Activated naive CD4-positive, alpha-beta T cell treated with Interleukin-2 at 50 U/mL for 16 hours (primary cell): ENCODE results near the gene NEK1.
A peak's percentile ranks its signal among the peaks of the same experiment; 100 is the strongest.
"Not testable (repeated sequence)": the region's sequence is repeated elsewhere in the genome, so short reads cannot be mapped to it uniquely, and the experiment has no call there.

Source experiments
- DNase-seq: peaks from one replicate; pipeline ENCODE4 v3.0.0-alpha.2; 2020

The NEK1 gene

DNA sequence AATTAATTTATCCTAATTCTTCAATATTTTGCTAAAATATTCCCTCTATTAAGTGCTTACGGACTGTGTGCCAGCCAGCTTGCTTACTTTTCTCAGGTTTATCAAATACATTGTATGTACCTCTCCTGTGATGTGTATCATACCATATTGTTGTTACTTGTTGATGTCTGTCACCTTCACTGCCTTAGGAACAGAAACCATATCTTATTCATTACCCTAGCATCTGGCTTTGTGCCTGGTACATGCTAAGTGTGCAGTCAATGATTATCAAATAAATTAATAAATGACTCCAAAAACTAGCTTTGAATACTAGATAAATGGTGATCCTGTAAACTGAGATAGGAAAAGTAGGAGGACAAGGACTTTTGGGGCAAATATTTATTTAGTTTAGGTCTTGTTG, 14.9 kb upstream of the NEK1 start:
- no peak for DNase-seq

DNA sequence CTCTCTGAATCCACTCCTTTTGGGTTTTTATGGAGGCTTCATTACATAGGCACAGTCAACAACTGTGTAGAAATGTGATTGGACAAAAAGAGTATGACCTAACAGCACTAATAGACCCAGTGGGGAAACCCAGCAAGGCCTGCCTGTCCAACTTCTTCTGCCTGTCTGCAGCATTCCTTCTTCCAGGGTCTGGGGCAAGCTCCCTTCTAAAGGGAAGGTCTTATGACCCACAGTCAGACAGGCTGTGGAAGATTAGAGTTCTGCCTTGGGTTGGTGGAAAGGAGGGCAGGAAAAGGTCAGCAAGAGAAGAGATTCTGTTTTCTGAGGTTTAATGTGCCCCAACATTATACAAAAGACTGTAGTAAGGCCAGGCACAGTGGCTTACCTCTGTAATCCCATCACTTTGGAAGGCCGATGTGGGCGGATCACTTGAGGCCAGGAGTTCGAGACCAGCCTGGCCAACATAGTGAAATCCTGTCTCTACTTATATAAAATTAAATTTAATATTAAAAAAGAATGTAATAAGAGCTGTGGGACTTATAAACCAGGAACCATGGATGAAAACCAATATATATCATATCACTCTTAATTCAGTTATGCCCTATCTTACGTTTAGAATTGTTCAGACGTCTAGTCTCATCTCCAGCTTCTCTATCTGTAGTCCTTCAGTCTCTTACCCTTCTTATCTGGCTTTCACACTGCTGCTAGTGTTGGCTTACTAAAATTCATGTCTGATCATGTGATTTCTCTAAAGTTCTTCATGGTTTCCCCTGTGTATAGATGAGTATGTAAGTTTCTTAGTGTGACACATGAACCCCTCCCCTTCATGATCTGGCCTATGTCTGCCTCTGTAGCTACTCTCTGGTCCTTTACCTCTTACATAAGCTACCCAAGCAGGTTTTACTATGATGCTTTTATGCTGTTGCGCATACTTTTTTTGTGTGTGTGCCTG, 14.2 kb upstream of the NEK1 start:
- DNase-seq = no peak

DNA sequence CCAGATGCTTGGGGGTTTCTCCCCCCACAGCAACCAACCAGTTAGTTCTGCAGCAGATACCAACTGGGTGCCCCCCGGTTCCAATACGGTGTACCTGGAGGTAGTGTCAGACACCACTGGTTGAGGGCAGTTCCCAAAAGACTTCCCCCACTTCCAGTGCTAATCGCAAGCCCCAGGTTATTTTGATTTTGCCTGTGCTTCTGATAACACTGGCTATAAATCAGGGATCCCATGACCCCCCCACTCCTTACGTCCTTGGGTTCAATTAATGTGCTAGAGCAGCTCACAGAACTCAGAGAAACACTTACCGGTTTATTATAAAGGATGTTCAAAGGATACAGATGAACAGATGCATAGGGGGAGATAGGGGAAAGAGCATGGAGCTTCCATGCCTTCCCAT, 13.5 kb upstream of the NEK1 start:
- no peak for DNase-seq

DNA sequence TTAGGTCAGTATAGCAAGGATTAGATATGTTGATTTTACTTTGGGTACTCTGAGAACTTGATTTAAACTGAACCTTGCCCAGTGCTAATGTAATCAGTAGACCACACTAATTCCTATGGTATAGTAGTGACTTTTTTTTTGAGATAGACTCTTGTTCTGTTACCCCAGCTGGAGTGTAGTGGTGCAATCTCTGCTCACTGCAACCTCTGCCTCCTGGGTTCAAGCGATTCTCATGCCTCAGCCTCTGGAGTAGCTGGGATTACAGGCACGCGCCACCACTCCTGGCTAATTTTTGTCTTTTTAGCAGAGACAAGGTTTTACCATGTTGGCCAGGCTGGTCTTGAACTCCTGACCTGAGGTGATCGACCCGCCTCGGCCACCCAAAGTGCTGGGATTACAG, 11.6 kb upstream of the NEK1 start:
- not testable (repeated sequence) for DNase-seq

DNA sequence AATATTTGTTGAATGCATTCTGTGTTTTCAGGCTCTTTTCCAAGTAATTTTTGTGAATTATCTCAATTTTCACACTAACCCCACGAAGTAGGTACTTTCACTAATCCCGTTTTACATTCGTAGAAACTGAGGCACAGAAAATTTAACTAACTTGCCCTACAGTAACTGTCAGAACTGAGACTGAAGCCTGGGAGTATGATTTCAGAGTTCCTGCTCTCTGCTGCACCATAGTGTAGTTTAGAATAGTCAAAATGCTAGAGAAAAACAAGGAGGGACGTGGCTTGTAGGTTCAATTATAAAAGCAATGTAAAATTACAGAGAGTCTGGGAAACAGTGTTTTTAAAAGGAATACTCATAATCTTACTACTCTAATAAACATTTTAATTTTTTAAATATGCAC, 10.2 kb upstream of the NEK1 start:
- DNase-seq = no peak

DNA sequence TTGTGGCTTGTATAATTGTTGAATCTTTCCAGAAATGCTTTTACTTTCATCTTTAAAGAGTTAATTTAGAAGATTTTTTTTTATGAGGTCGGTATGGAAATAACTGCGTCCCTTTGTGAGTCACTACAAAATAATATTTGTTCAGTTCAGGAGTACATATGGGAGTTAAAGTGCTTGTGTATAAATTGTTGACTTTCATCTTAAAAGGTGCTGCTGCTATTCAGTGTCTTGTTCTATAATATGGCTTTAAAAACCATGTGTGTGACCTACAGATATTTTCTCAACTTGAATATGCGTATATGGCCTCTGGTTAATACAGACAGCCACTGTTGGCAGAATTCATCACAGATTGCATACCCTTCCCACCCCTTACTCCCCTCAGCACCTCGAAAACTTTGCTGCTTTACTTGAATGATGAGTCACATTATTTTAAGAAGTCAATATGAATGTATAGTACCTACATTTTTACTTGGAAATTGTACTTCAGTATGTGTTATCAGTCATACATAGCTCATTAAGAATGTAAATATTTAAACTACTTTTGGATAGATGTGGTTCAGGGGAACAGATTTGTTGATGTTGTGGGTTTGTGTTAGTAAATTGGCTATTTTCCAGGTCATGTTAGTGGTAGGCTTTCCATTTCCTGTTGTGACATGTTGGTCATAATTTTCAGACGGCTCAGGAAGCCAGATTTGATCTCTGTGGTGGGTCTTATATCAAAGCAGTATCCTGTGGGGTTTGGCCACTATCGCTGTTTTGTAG, 9.5 kb upstream of the NEK1 start:
- peak; percentile 27 for DNase-seq

DNA sequence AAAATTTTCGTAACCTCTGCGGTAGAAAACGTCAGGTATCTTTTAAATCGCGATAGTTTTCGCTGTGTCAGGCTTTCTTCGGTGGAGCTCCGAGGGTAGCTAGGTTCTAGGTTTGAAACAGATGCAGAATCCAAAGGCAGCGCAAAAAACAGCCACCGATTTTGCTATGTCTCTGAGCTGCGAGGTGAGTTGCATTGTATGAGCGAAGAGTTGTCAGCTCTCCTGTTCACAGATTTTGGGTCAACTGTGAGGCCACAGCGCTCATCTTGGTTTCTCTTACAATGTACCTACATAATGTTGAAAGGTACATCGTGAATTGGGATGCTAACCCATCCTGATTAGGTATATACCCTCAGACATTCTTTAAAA, 8.5 kb upstream of the NEK1 start:
- DNase-seq = peak; percentile 24

DNA sequence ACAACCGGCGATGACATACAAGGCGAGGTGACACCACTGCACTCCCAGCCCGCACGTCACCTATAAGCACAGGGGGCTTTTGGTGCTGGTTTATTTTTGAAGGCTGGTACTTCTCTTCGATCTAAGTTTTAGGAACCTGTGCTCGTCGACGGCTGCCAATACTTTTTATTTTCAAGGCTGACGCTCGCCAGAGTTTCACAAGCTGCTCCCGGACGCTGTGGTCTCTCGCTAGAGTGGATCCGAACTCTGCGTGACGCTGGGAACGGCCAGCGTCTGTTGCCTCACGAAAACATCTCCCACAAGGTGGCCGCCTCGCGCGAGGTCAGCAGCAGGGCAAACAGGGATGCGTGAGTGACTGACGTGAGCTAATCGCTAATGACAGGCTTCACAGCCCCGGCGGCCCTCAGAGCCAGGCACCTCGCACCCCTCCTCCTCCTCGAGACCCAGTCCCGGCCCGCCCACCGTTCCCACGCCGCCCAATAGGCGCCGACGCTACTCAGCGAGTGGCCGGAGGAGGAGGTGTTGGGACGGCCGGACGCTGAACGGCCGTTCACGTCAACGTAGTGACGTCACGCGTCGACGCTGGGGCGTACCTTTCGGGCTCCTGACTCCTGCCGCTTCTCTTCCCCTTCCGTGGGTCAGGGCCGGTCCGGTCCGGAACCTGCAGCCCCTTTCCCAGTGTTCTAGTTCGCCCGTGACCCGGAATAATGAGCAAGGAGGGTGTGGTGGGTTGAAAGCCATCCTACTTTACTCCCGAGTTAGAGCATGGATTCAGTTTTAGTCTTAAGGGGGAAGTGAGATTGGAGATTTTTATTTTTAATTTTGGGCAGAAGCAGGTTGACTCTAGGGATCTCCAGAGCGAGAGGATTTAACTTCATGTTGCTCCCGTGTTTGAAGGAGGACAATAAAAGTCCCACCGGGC, 7.8 kb upstream of the NEK1 start, which contains the start of gene CLCN3:
Gene CLCN3 (plus strand): TSS at position 621 of the 922 bp plus-strand sequence. CDS start 15,351 bp downstream, outside the sequence.
- DNase-seq = peak; percentile 89

DNA sequence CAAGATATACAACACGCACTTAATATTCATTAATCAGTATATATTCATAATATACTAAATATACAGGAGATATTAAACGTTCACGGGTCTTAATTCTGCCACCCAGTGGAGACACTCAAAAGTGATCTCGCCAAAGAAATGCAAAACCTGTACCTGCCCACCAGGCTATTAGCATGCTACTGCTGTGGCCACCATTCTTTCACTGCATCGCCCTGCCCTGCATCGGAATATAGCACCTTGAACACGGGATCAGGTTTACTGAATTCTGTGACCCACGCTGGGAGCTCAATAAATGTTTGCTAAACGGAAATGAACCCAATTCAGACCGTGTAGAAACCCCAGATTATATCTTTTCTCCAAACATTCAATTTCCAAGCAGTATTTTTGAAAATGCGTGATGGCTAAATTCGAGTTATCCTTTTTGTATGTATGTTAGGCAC, 7.2 kb upstream of the NEK1 start:
- peak; percentile 52 for DNase-seq

DNA sequence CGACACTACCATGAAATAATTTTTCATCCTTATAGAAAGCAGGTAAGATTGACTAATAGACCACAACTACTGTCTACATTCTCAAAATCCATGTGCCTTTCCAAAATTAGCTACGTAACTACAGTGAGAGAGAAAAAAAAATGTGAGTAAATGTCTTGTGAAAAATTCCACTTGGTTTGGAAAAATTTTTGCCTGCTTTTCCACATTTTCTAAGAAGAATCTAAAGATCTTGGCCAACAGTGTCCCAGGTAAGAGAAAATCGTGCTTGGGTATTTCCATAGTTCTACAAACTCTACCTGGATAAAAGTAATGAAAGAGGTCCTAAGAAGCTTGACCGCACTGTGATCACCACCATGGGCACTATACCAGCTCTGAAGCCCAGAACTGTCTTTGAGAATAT, 6.6 kb upstream of the NEK1 start:
- no peak for DNase-seq

DNA sequence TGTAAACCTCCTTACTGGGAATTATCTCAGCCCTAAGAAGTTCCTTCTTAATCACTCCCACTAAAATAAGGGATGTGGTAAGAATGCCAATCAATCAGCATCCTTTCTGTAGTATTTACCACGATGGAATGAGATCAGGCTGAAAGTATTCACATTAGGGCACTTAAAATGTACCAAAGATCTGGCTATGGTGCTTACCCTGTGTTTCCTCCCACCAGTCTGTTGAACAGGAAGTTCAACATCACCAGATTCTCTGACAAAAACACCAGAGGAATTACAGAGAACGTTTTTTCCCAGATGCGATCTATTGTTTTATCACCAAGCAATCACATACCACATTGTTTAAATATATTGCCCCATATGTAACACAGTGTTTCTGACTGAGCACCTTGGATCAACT, 5.9 kb upstream of the NEK1 start:
- no peak for DNase-seq

DNA sequence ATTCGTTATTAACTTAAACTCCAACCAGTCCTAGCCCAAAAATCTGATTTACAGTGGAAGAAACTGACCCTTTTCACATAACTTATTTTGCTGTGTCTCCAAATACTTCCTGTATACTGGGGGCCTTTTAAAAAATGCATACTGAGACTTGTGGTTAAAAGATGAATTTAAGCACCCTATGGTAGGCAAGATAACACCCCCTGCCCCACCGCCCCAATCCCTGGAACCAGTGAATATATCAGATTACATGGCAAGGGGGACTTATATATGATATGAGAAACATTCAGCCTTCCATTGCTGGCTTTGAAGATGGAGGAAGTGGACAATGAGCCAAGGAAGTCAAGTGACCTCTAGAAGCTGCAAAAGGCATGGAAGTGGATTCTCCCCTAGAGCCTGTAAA, 4.9 kb upstream of the NEK1 start:
- DNase-seq = no peak

DNA sequence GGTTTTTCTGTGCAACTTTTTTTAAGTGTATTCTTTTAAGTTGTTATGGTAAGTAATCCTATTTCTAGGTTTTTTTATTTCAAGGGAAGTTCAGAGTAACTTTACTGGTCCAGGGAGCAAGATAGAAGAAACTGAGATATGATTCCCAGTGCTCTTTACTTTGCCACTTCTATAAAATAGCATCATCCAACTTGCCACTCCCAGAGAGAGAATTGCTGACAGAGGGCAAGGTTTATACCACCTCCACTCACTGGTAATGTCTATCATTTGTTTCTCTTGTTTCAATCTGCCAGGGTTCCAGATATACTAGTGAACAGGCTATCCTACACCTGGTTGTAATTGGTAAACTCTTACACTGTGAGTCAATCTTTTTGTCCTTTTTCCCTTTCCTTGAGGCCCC, 4.5 kb upstream of the NEK1 start:
- DNase-seq = no peak

DNA sequence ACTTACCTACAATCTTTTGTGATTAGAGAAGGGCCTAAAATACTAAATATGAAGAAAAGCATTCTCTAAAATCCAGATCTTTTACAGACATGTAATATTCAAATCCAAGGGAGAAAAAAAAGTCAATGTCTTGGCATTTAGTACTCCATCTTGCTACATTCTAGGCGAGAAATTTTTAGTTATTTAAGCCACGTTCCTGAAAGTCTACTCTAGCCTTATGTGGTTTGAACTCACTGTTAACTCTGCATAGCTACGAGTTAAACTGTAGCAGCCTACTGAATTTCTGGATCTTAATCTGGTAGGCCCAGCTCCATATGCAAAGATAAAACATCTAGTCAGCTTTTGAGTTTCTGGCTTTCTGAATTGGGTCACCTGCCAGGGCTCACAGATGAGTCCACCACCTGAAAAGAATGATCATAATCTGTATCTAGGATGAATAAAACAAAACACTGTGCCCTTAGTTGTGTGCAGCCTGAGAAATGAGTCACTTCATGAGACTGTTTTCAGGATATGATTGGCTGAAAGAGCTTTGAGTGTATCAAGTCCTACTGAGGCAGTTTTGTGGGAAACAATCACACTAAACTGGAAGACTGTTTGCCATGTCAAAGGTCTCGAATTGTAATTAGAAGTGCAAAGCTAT, 3.2 kb upstream of the NEK1 start:
- peak; percentile 19 for DNase-seq

DNA sequence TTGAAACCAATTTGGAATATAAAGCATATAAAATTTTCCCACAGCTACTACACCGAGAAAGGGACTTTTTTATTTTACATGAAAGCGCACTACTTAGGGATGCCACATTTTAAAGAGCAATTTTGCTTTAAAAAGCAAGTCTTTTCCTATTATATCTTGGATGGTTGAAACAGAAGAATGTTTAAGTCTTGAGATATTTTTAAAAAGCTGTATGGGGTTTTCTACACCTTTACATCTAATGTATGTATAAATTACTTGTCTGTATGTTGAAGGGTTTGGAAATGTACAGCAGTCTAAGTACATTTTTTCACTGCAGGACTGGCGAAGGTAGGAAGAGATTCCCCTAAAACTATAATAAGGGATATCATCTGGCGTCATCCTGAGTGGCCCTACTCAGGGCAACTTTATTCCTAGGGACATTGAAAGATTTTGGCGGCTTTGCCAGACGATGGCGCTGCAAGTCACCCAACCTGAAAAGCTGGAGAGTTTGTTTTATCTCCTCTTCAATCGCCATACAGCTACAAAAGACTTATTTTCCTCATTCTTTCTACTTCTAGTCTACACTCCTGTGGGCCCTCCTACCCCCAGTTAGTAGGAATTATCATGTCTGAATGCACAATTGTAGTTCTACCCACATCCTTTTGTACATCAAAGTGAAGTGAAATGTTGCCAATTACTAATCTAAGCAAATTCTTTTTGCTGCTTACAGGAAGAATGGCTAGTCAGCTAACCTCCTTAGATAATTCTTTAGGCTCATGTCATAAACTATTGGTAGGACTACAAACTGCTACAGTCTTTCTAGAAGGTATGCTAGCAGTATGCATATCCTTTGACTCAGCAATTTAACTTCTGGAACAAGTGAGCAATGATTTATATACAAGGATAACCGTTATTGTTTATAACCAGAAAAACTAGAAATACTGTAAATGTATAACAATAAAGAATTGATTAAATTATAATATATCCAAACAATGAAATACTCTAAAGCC, 782 bp upstream of the NEK1 start:
- peak; percentile 72 for DNase-seq

DNA sequence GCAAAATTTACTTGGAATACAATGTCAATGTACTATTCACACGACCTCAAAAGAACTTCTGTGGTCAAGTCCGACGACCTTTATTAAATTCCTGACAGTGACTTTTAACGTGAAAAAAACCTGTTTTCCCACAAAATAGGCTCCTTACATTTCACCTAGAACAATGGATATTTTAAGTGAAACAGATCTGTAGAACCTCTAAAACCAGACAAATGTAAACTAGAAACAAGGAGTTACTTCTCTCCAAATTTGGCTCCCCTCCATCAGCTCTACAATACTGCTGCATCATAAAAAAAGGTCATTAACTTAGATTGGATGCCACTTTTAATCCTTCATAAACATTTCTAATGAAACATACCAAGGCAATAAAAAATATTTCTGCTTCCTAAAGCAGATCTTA, 1.2 kb downstream of the NEK1 start:
- DNase-seq = no peak

DNA sequence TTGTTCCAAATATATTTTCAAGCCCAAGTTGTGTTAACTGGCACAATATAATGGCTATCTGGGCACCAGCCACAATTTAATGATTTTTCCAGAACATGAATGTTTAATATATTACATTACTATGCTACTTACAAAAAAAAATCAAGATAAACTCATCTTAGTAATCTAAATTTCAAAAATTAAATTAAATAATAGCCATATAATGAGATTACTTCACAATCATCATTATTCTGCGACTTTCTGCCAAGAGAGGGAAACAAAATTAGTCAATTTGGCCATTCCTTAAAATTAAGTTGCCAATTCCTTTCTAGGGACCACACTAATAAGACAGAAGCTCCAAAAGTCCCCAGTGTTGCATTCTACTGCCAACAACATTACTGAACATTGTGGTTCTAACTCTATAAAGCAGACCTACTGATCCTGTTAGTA, 7.5 kb downstream of the NEK1 start:
- no peak for DNase-seq

DNA sequence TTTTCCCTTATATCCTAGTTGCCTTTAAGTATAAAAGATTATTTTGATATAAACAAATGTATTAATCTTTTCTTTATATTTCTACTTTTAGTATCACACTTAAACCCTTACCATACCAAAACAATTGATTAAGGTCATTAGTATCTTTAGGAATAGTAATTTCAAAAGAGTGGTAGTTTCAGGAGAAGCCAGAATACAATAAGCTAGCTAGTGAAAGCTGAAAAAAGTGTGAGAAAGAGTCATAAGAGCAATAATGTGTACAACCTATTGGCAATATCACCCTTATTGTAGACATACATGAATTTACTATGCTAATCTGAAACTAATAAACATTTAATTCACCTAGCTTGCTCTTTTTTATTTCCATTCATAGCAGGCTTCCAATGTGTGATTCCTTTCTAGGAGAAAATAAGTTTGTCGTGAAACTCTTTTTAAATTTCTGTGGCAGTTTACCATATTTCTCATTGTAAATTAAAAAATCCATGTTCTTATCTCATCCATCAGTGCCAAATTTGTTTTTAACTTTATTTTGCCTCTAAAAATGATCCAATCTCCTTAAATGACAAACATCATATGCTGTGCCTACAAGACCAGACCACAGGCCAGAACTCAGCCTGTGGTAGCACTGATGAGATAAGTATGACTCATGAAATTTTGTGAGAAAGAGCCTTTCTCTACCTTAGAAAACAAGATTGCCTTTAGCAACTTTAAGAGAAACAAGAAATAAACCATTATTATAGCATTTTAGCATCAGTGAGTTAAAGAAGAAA, 8.1 kb downstream of the NEK1 start:
- no peak for DNase-seq

DNA sequence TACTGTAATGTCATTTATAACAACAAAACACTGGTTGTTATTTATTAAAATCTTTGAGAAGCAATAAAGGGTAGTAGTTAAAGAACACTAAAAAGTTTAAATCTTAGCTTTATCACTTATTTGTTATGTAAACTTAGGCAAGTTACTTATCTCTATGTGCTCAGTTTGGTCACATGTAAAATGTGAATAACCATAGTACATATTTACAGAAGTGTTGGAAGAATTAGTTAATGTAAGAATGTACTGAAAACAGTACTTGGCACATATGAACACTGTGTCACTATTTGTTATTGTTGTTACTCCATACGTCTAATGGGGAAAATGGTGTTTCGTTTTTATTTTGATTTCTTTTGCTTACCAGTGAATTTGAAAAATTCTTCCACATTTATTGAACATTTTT, 9.1 kb downstream of the NEK1 start:
- no peak for DNase-seq
